ENCODE measurements around the gene WNT4. TPM values are rescaled to one million over a fixed set of nuclear protein-coding genes. Genes with fewer than 3 reads are reported as not detected.

The WNT4 gene
- total and polyA plus RNA-seq, 2 of the 8 experiments (the other 6 are each of a cell fraction or from before 2014, with no cell fraction given), result 1.3 to 6.6 TPM

DNA sequence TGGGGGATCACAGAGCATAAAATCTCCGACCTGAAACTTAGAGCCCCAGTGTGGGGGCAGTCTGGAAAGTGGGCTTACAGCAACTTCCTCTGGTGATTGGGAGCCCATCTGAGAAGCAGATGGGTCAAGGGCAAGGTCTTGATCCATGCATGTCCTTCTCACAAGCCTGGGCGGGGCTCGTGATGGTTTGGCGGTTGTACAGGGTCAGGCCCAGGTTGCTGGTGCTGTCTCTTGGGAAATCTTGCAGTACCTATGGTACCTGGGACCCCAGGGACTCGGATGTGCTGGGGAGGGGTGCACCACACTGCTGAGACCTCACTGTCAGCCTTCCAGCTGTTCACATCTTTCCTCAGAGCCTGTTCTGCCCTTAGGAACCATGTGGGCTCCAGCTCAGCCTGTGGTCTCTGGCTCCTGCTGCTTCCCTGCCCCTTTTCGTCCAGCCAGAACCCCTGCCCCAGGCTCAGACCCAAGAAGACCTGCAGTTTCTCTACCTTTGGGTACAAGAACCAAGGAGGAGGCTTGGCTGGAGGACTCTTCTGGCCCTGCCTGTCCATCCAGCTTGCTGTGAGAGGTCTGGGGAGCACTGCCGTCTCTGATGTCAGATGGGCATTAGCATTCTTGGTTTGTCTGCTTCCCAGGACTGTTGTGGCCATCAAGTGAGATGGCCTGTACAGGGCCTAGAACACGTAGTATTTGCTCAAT, 24.5 kb downstream of the WNT4 start:
- H3K23me2 ChIP-seq (ENCODE audit: low read depth, low read length), result no peaks in the 10 kb centered on the region
- 82% methylated on average over 7 of the region's 8 CpGs; no CpG with 5 or more reads in 1 of the 2 experiments for WGBS, 2 experiments (ENCODE audit: extremely low coverage in 1 of 2, insufficient coverage in 1 of 2, insufficient read length in 1 of 2, insufficient replicate concordance in 2 of 2, low coverage in 1 of 2, low lambda C conversion rate in 2 of 2, missing lambda C conversion rate in 1 of 2)
- H3K9ac ChIP-seq (replicated peaks in 1 of 4; ENCODE audit: extremely low read depth in 1 of 4, low read depth in 3 of 4, low read length in 3 of 4), result no peak overlapping the region
- H3K14ac ChIP-seq (ENCODE audit: insufficient read length), result no peak overlapping the region
- no peak overlapping the region for H3K4me2 ChIP-seq (ENCODE audit: insufficient read depth in 1 of 2, low read depth in 2 of 2, low read length in 2 of 2)
- FAIRE-seq, result no peak
- peaks cover 0 to 17% of the 10 kb centered on the region in 2 experiments for H4K20me1 ChIP-seq (replicated peaks in 1 of 2; ENCODE audit: control insufficient read depth in 1 of 2, insufficient read depth in 2 of 2, low read length in 2 of 2)
- no peaks in the 10 kb centered on the region for H3K9me3 ChIP-seq (ENCODE audit: insufficient read depth in 2 of 2, low read depth in 1 of 2, low read length in 1 of 2)
- no peak overlapping the region for H2BK5ac ChIP-seq (ENCODE audit: low read depth, low read length)
- peak overlapping the region; percentile 19; the same call in 1 of the 2 replicates for H3K18ac ChIP-seq (ENCODE audit: extremely low read depth, low read length)
- H3K4me3 ChIP-seq (ENCODE audit: extremely low read depth in 1 of 4, insufficient read depth in 2 of 4, low read depth in 3 of 4, low read length in 4 of 4), result no peak overlapping the region
- no peak overlapping the region for H2BK20ac ChIP-seq (ENCODE audit: low read length)
- no peak overlapping the region for H2AFZ ChIP-seq (ENCODE audit: low read length)
- no peak overlapping the region for H3K23ac ChIP-seq (ENCODE audit: insufficient read length)
- peaks cover 10% of the 10 kb centered on the region for H3K79me1 ChIP-seq (ENCODE audit: low read depth, low read length)
- no peaks in the 10 kb centered on the region; a peak in 1 of 4 replicates for H3K79me2 ChIP-seq (ENCODE audit: control insufficient read depth in 1 of 2, insufficient read depth in 2 of 2, low read length in 2 of 2)
- H2AK5ac ChIP-seq (ENCODE audit: low read depth, low read length), result no peak overlapping the region
- peaks cover 0 to 3% (median 1%) of the 10 kb centered on the region in 4 experiments; a peak in 2 of 8 replicates for H3K36me3 ChIP-seq (ENCODE audit: control insufficient read depth in 2 of 4, insufficient read depth in 4 of 4, low read length in 3 of 4)
- no peak overlapping the region for H2BK12ac ChIP-seq (ENCODE audit: low read depth, low read length)
- no peak overlapping the region for H3K56ac ChIP-seq (replicated peaks; ENCODE audit: insufficient read length, low read depth, low read length)
- no peak overlapping the region for H2BK120ac ChIP-seq (replicated peaks; ENCODE audit: low read depth, low read length)
- POLR2A ChIA-PET (ENCODE audit: partially characterized antibody), result interaction anchor here (1.3 to 1.4 kb wide), 2 partner anchors 13 to 21 kb away, joined by 3 read pairs; no protein-coding TSS in a partner anchor
- H3K27ac ChIP-seq (ENCODE audit: low read depth, low read length), result no peak overlapping the region
- no peak overlapping the region for H4K8ac ChIP-seq (ENCODE audit: extremely low read depth, insufficient read depth, low read length)
- no peak overlapping the region for H2BK15ac ChIP-seq (ENCODE audit: low read length)
- no peak for DNase-seq (ENCODE audit: low read depth in 1 of 2, low spot score in 2 of 2)
- CTCF ChIA-PET (ENCODE audit: partially characterized antibody), result interaction anchor here (0.9 to 1.4 kb wide), 4 partner anchors 9 to 302 kb away, joined by 3 to 7 read pairs (median 3); no protein-coding TSS in a partner anchor
- peaks cover 0 to 33% (median 16%) of the 10 kb centered on the region in 4 experiments; a peak in 6 of 7 replicates for H3K4me1 ChIP-seq (replicated peaks in 1 of 4; ENCODE audit: control insufficient read depth in 3 of 4, insufficient read depth in 4 of 4, low read length in 3 of 4)
- H3K27me3 ChIP-seq (replicated peaks in 1 of 4; ENCODE audit: control insufficient read depth in 3 of 4, extremely low read depth in 1 of 4, insufficient read depth in 3 of 4, low read length in 3 of 4), result no peaks in the 10 kb centered on the region
- H4K5ac ChIP-seq (ENCODE audit: insufficient read length, low read depth, low read length), result no peak overlapping the region
- no peak overlapping the region for H4K91ac ChIP-seq (replicated peaks; ENCODE audit: insufficient read length, low read length)
- H3K4ac ChIP-seq (replicated peaks; ENCODE audit: insufficient read length, low read depth, low read length), result no peak overlapping the region
- TF ChIP-seq SRF (IDR thresholded peaks at IDR 0.05; ENCODE audit: low read depth, low read length) (no peak), POU5F1 (IDR thresholded peaks at IDR 0.05; ENCODE audit: low read depth, low read length) (no peak), ZNF274 (IDR thresholded peaks at IDR 0.05; ENCODE audit: borderline replicate concordance, extremely low read depth, low read length) (no peak), SP2 (IDR thresholded peaks at IDR 0.05; ENCODE audit: low read length) (no peak), HDAC6 (IDR thresholded peaks at IDR 0.05; ENCODE audit: low read depth, low read length) (no peak), NANOG (IDR thresholded peaks at IDR 0.05; ENCODE audit: insufficient read depth, low read depth, low read length, poor library complexity, severe bottlenecking) (no peak)
- TF ChIP-seq, protein P1, sequence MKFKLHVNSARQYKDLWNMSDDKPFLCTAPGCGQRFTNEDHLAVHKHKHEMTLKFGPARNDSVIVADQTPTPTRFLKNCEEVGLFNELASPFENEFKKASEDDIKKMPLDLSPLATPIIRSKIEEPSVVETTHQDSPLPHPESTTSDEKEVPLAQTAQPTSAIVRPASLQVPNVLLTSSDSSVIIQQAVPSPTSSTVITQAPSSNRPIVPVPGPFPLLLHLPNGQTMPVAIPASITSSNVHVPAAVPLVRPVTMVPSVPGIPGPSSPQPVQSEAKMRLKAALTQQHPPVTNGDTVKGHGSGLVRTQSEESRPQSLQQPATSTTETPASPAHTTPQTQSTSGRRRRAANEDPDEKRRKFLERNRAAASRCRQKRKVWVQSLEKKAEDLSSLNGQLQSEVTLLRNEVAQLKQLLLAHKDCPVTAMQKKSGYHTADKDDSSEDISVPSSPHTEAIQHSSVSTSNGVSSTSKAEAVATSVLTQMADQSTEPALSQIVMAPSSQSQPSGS (IDR thresholded peaks at IDR 0.05; ENCODE audit: low read length), result no peak
- TF ChIP-seq, protein P2, sequence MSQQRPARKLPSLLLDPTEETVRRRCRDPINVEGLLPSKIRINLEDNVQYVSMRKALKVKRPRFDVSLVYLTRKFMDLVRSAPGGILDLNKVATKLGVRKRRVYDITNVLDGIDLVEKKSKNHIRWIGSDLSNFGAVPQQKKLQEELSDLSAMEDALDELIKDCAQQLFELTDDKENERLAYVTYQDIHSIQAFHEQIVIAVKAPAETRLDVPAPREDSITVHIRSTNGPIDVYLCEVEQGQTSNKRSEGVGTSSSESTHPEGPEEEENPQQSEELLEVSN (IDR thresholded peaks at IDR 0.05), result no peak
- TF ChIP-seq, protein P3, sequence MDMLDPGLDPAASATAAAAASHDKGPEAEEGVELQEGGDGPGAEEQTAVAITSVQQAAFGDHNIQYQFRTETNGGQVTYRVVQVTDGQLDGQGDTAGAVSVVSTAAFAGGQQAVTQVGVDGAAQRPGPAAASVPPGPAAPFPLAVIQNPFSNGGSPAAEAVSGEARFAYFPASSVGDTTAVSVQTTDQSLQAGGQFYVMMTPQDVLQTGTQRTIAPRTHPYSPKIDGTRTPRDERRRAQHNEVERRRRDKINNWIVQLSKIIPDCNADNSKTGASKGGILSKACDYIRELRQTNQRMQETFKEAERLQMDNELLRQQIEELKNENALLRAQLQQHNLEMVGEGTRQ (IDR thresholded peaks at IDR 0.05; ENCODE audit: low read length), result no peak
